GM12878 (cell line): ENCODE data around the gene MCF2L2.

ENCODE experiments used
- CREM ChIP-seq: IDR thresholded peaks from 2 replicates; pipeline ENCODE4 v1.6.1; 2014; ENCODE audit warnings: antibody characterized with exemption, low read depth
- EP300 ChIP-seq, 2 experiments: fragments of 150-350 bp in 1 of 2; IDR thresholded peaks; 2 replicates each; pipeline ENCODE4 v1.6.1; 2011 to 2012; ENCODE audit warnings: low read depth in 2 of 2, low read length in 2 of 2, borderline replicate concordance in 1 of 2, improper control_type of control experiment in 1 of 2, inconsistent platforms in 1 of 2; ENCODE audit not compliant: control insufficient read depth in 1 of 2
- FOXK2 ChIP-seq: fragments of 450-650 bp; IDR thresholded peaks from 2 replicates; pipeline ENCODE4 v1.6.1; 2017; ENCODE audit warnings: mild to moderate bottlenecking, moderate library complexity
- POLR2A ChIP-seq: IDR thresholded peaks from 2 replicates; pipeline ENCODE4 v1.6.1; 2011; ENCODE audit warnings: low read depth, mild to moderate bottlenecking, low read length
- POLR2AphosphoS5 ChIP-seq: IDR thresholded peaks from 2 replicates; pipeline ENCODE4 v1.6.1; 2011; ENCODE audit warnings: mild to moderate bottlenecking, low read length, inconsistent platforms
- SREBF2 ChIP-seq: IDR thresholded peaks from 2 replicates; pipeline ENCODE4 v1.6.1; 2012; ENCODE audit warnings: mild to moderate bottlenecking, low read length
- TAF1 ChIP-seq: IDR thresholded peaks from 2 replicates; pipeline ENCODE4 v1.6.1; 2011; ENCODE audit warnings: mild to moderate bottlenecking, low read depth, low read length, borderline replicate concordance
- TF ChIP-seq, protein P1 (sequence below), 3 experiments: IDR thresholded peaks in 2 of 3; conservative IDR thresholded peaks in 1 of 3; 2 replicates each; pipeline ENCODE4 v1.5.1; 2011; ENCODE audit warnings: low read depth in 3 of 3, low read length in 3 of 3, mild to moderate bottlenecking in 3 of 3, control low read depth in 2 of 3, moderate library complexity in 2 of 3, inconsistent platforms in 1 of 3, mixed read lengths in 1 of 3; ENCODE audit not compliant: control insufficient read depth in 2 of 3, insufficient read depth in 1 of 3; ENCODE audit errors: extremely low read depth in 1 of 3
- TF ChIP-seq, protein P2 (sequence below): IDR thresholded peaks from 2 replicates; pipeline ENCODE4 v1.6.1; 2012; ENCODE audit warnings: low read depth, low read length, improper control_type of control experiment

DNA sequence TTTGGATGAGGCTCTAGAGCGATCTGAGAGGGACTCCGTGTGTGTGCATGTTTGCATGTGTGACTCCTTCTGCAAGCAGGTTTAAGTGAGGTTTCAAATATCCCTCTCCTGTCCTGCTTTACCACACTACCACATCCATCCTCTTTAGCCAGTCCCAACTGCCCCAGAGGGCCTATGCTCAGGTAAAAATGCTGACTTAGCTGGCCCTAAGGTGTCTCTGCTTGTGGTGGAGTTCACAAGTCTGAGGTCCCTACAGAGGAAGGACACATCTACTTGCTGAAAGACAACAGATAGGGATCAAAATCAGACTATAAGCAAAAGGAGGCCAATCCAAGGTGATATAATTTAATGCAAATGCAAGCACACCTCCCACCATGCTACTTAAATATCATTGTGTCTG is 88.2 kb downstream of the MCF2L2 start:
- TF ChIP-seq, protein P1, sequence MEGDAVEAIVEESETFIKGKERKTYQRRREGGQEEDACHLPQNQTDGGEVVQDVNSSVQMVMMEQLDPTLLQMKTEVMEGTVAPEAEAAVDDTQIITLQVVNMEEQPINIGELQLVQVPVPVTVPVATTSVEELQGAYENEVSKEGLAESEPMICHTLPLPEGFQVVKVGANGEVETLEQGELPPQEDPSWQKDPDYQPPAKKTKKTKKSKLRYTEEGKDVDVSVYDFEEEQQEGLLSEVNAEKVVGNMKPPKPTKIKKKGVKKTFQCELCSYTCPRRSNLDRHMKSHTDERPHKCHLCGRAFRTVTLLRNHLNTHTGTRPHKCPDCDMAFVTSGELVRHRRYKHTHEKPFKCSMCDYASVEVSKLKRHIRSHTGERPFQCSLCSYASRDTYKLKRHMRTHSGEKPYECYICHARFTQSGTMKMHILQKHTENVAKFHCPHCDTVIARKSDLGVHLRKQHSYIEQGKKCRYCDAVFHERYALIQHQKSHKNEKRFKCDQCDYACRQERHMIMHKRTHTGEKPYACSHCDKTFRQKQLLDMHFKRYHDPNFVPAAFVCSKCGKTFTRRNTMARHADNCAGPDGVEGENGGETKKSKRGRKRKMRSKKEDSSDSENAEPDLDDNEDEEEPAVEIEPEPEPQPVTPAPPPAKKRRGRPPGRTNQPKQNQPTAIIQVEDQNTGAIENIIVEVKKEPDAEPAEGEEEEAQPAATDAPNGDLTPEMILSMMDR (IDR thresholded peaks at IDR 0.05 in 2 of 3, conservative IDR thresholded peaks at IDR 0.05 in 1 of 3; ENCODE audit: control insufficient read depth in 2 of 3, extremely low read depth in 1 of 3, insufficient read depth in 1 of 3, low read depth in 3 of 3, low read length in 3 of 3) = no peak
- TF ChIP-seq CREM = no peak
- no peak for TF ChIP-seq POLR2AphosphoS5
- TF ChIP-seq, protein P2, sequence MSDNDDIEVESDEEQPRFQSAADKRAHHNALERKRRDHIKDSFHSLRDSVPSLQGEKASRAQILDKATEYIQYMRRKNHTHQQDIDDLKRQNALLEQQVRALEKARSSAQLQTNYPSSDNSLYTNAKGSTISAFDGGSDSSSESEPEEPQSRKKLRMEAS = no peak
- no peak for TF ChIP-seq TAF1
- TF ChIP-seq SREBF2 = no peak
- no peak for TF ChIP-seq POLR2A
- no peak for TF ChIP-seq FOXK2
- TF ChIP-seq EP300 (IDR thresholded peaks at IDR 0.05; ENCODE audit: borderline replicate concordance in 1 of 2, control insufficient read depth in 1 of 2, low read depth in 2 of 2, low read length in 2 of 2) = no peak
